NCI-H146 (cell line): ENCODE results near the gene OR52K1.
"Not testable (repeated sequence)": the region's sequence is repeated elsewhere in the genome, so short reads cannot be mapped to it uniquely, and the experiment has no call there.

Experiments
- DNase-seq: peaks from one replicate; lab custom pipeline; 2025; lab: John Stamatoyannopoulos, UW

Gene OR52K1

GRCh38 chr11:4491878-4492606, 9.6 kb downstream of the OR52K1 start:
- DNase-seq, result no peak

GRCh38 chr11:4493480-4493818, 11.0 kb downstream of the OR52K1 start:
- DNase-seq, result no peak

GRCh38 chr11:4495487-4495886, 13.0 kb downstream of the OR52K1 start:
- no peak for DNase-seq

- DNase-seq, result no peak
Measured at GRCh38 chr11:4495986-4496385, 13.5 kb downstream of the OR52K1 start.

GRCh38 chr11:4496557-4497248, 14.3 kb downstream of the OR52K1 start:
- DNase-seq, result no peak

GRCh38 chr11:4508886-4509285, 26.4 kb downstream of the OR52K1 start:
- DNase-seq, result no peak

- no peak for DNase-seq
Measured at GRCh38 chr11:4511282-4512245, 29.1 kb downstream of the OR52K1 start.

- DNase-seq, result no peak
Measured at GRCh38 chr11:4514196-4514595, 31.8 kb downstream of the OR52K1 start.

GRCh38 chr11:4522339-4522738, 39.9 kb downstream of the OR52K1 start:
- DNase-seq, result no peak

GRCh38 chr11:4522752-4523151, 40.3 kb downstream of the OR52K1 start:
- DNase-seq, result no peak

GRCh38 chr11:4523666-4524065, 41.2 kb downstream of the OR52K1 start:
- no peak for DNase-seq

- DNase-seq, result no peak
Measured at GRCh38 chr11:4527926-4528325, 45.5 kb downstream of the OR52K1 start.

- DNase-seq, result not testable (repeated sequence)
Measured at GRCh38 chr11:4531686-4532085, 49.2 kb downstream of the OR52K1 start.

- peak; percentile 8 for DNase-seq
Measured at GRCh38 chr11:4539603-4540219, 57.3 kb downstream of the OR52K1 start.

GRCh38 chr11:4541071-4541470, 58.6 kb downstream of the OR52K1 start:
- no peak for DNase-seq
